Activated gamma-delta T cell treated with anti-CD3 and anti-CD28 coated beads, Interleukin-2, amount 50 U/mL, for 16 hours (primary cell): ENCODE data around the gene TPP2.

Experiments
- DNase-seq: peaks from one replicate; pipeline ENCODE4 v3.0.0-alpha.2; 2020; ENCODE audit warnings: low read depth

TPP2 gene

DNA sequence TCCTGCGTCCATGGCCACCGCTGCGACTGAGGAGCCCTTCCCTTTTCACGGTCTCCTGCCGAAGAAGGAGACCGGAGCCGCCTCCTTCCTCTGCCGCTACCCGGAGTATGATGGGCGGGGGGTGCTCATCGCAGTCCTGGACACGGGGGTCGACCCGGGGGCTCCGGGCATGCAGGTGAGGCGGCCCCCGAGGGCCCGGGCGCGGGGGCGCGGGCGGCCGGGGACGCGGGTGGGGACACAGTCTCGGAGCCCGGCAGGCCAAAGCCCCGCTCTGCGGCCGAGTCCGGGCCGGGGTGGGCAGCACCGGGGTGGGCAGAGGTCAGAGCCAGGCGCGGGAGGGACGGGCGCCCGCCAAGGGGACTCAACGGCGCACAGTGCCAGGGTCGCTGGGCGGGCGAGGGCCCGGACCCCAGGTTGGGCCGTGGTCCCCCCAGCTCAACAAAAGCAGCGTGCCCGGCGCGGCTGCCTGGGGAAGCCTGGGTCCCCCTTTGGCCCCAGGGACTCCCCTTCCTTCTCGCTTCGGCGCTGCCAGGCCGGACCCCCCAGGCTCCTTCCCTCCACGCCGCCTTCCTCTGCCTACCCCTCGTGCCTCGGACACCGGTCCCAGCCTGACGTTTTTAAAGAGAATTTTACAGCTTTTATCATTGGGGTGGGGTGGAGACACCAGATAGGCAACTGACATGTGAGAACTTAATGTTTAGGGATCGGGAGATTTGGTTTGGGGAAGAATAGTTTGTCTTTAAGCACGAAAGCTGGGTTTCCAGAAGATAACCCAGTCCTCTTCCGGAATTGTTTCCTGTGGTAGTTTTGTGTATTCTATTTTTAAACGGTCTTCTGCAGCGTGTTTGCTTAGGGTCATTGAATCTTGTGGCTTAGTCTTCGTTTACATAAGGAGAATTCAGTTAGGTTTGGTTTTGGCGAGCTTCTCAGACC is 509 bp downstream of the TPP2 start:
- DNase-seq: no peak

DNA sequence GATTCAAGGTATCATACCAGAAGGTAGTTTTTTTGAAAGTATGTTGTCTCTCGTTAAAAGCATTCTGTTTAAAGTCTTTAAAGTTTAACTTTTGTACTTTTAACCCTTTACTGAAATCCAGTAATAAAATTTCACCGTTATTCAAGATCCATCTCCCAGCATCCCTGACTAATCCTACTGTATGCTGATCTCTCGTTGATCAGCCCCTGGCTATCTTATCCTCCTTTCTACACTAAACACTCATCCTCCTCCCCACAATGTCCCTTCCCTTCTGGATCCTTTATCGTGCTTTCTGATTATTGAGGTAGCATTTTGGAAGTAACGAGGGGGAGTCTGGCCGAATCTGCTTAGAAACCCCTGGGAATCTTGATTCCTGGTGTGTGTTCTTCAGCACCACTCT is 1.3 kb downstream of the TPP2 start:
- no peak for DNase-seq

DNA sequence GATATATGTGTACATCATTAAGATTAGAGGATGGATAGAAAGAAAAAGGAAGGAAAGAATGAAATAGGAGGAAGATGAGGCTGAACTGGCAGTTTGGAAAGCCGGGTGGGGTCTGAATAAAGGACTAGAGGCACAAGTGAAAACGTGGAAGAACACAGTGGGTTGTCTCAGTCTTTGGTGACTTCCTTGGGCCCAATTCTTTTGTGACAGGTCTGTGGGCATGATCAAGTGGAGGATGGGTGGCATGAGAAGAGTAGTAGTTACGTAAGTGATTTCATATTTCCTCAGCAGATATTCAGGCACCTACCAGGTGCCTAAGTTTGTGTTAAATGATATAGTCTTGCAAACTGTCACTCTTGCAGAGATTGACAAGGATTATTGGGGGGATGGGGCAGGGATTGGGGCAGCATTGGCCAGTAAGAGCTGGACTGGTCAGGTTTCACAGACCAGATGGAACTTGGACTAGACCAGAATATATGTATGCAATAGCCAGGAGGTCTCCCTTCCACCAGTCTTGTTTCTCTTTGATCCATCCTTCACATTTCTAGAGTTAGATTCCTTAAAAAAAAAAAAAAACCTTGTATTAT is 2.7 kb downstream of the TPP2 start:
- DNase-seq: no peak

DNA sequence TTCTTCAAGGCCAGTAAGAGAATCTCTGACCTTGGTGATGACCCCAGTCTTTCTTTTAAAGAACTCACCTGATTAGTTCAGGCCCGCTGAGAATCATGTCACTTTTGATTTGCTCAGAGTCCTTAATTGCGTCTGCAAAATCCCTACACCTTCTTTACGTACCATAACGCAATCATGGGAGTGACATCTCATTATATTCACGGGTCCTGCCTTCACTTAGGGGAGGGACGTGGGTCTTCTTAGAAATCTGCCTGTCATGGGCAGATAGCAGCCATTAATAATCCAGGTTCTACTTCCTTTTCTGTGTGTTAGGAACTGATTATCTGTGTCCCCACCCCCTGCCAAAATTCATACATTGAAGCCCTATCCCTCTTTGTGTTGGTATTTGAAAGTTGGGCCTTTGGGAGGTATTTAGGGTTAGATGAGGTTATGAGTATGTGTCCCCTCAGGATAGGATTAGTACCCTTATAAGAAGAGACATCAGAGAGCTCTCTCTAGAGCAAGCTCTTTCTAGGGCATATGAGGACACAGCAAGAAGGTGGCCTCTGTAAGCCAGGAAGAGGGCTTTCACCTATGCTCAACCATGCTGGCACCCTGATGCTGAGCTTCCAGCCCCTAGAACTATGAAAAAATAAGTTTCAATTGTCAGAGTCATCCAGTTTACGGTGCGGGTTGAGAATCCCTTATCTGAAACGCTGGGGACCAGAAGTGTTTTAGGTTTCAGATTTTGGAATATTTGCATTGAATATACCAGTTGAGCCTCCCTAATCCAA is 9.9 kb downstream of the TPP2 start:
- no peak for DNase-seq

DNA sequence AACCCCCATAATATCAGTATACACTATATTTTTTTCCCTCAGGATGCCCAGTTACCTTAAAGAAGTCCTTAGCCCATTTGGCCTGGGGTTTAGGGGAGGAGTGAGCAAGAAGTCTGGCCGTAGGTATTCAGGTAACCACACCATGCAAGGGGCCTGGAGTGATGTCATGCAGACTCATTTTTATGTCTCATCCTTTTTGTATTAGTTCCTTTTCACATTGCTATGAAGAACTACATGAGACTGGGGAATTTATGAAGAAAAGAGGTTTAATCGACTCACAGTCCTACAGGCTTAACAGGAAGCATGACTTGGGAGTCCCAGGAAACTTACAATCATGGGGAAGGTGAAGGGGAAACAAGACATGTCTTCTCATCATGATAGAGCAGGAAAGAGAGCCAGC is 12.2 kb downstream of the TPP2 start:
- DNase-seq: no peak

DNA sequence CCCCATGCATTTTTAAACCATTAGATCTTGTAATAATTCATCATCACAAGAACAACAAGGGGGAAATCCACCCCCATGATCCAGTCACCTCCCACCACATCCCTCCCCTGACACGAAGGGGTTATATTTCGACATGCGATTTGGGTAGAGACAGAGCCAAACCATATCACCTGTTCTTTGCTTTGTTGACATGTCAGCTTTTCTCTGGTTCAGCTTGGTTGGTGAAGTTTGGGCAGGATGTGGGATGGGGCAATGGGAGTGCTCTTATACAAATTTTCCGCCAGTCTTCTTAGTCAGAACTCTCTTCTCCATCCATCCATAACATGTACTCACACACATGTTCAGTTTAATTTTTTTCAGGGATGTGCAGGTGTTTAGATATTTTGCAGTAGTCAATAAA is 12.9 kb downstream of the TPP2 start:
- no peak for DNase-seq

DNA sequence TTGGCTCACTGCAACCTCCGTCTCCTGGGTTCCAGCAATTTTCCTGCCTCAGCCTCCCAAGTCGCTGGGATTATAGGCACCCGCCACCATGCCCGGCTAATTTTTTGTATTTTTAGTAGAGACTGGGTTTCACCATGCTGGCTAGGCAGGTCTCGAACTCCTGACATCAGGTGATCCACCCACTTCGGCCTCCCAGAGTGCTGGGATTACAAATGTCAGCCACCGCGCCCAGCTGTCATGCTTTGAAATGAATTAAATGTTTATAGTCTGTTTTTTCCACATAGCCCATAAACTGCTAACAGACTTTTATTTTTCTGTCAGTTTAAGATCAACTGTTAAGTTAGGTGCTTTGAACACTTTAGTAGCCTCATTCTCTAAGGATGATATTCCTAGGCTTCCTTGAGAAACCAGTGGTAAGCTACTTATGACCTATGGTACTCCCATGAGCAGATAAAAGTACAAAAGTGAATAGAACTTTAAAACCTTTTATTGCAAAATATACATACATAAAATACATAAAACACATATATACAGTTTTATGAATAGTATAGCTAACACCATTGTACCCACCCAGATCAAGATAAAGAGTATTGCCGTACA is 13.6 kb downstream of the TPP2 start:
- no peak for DNase-seq

DNA sequence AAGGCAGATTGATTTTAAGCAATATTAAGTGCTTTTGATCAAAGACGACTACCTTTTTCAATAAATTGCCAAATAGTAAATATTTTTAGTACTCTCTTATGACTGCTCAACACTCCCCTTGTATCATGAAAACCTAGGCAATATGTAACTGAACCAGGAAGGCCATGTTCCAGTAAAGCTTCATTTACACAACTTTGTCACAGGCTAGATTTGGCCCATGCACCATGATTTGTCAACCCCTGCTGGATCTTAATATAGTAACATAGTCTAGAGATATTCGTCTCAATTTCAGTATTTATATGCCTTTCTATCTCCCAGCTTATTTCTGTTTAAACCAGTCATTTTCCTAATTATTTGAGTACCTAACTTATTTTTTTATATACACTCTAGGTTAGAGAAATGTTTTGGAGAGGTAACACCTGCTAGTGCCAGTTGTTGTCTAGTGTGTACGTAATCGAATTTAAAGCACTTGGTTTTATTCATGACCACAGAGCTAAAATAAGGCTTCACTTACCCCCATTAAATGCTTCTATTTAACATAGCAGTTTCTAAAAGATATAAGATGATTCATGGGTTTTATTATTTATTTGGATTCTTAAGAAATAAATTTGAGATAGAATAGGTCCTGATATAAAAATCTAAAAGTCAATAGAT is 21.0 kb downstream of the TPP2 start:
- no peak for DNase-seq

DNA sequence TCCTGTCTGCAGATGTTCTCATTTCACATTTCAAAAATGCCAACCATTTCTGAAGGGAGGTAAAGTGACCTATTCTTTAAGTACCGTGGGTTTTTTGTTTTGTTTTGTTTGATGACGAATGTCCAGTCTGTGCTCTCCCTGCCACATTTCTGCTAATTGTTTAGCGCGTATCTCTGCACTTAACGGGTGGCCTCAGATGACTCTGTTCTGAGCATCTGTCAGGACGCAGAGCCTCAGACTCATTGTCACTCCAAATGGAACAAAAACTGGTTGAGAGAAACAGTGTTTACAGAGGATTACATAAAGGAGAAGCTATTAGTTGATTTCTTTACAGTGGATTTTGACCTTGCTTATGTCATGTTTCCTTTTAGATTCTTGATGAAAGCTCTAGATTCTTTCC is 23.7 kb downstream of the TPP2 start:
- DNase-seq: no peak

DNA sequence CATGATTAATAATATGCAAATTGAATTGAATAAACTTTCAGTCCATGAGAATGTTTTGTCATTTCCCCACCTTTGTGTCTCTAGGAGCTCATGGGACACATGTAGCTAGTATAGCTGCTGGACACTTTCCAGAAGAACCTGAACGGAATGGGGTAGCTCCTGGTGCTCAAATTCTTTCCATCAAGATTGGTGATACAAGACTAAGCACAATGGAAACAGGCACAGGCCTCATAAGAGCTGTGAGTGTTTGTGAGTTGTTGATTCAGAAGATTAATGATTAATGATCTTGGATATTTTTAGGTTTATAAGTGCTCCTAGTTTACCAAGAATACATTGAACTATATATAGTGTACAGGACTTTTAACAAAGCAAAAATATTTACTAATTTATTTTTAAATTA is 30.1 kb downstream of the TPP2 start:
- no peak for DNase-seq

DNA sequence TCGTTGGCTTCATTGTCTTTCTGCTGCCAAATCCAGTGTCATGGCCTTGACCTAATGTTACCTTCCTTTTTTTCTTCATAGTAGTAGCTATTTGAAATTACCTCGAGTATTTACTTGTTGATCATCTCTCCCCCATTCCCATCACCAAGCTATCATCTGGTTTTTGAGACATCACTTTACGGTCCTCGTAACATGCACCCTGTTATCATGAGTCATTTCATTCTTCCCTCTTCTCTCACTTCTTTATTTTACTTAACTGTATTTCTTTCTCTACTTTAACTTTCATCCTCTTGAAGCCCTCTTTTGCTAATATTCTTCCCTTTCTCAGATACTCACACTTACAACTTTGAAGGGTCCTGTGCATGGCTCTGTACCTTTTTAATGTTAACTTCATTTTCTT is 31.8 kb downstream of the TPP2 start:
- no peak for DNase-seq

DNA sequence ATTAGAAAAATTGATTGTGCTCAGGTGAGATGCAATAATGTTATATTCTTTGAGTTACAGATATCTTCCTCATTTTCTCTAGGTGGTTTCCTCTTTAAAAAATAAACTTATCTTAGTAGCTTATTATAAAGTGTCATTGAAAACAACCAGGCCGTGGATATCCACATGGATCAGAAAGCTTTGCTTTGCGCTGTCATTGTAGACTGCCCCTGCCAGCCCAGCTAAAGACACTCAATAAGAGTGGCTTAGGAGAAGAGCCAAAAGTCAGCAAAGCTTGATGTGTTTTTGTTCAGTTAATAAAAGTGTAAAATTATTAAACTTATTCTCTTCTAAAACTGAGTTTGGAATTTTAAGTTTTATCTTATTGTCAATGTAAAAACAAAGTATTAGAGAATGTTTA is 34.4 kb downstream of the TPP2 start:
- DNase-seq: no peak

DNA sequence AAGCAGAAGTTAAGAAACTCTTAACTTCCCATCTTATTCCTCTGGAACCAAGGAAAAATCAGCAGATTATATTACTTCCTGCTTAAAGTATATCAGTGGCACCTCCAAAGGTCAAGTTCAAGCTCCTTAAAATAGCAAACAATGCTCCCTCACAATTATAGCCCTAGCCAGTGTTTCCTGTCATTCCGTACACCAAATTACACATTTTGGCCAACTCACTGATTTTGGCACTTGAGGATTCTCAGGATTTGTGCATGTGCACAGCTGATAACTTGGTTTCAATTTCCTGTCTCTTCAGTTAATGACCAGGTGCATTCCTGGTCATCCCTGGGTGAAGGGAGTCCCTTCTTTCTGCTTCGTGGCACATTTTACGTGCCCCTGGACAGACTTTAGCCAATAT is 42.0 kb downstream of the TPP2 start:
- DNase-seq: no peak

DNA sequence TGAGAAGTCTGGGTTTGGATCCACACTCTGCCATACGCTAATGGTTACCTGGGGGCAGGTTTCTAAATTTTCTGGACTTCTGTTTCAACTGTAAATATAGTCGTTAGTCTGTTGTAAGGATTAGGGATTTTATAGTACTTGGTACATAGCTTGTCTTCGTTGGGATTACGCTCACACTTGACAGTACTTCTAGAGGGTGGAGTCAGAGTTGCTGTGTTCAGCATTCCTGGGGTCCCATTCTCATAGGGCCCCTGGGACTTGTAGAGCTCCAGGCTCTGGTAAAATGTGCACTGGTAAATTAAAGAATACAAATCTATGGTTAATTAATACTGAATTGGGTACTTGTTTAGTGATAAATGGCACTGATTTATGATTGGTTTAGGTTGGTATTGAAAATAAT is 45.2 kb downstream of the TPP2 start:
- DNase-seq: no peak

DNA sequence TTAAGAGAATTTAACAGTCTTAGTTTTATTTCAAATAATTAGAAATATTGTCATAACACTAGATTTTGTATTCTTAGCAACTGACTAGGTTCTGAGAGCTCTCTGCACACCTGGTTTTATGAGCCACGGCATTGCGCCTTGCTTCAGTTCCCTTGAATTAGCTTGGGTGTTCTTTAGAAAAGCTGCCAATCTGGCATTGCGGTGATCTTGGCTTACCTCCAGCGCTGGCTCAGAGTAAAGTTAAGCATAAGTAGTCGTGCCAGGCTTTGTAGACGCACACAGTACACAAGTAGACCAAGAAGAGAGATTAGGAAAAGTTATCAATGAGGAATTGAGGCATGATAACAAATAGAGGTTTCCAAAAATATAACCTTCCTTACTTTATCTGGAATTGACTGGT is 45.7 kb downstream of the TPP2 start:
- DNase-seq: no peak

DNA sequence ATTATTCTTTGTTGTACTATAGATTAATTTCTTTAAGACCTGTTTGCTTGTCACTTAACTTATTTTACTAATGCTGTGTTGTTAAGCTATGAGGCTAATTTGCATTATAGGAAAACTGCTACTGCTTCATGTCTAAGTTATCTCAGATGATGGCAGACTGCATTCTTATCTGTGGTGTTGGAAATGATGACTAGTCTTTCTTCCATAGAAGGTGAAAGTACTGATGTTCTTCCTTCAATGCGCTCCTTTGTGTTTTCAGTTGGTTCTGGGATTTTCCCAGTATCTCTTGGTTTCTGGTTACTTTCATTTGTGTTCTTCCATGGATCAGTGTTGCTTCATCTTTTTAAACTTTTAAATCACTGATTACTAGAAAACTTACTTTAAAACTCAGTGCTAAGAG is 46.9 kb downstream of the TPP2 start:
- no peak for DNase-seq

DNA sequence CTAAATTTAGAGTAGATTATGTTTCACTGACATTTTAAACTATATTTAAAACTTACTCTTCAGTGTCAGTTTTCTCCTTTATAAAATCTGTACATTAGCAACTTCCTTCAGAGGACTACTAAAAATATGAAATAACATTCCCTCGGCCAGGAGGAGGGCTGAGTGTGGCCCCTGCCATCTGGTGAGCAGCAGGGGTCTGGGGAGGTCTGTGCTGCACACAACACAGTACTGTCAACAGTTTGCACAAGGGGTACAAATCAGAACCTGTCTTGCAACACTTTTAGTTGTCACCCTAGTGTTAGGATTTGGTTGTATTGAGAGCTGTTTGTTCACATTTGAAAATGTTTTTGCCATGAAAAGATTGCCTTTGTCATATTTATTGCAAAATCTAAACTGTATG is 48.9 kb downstream of the TPP2 start:
- DNase-seq: no peak

DNA sequence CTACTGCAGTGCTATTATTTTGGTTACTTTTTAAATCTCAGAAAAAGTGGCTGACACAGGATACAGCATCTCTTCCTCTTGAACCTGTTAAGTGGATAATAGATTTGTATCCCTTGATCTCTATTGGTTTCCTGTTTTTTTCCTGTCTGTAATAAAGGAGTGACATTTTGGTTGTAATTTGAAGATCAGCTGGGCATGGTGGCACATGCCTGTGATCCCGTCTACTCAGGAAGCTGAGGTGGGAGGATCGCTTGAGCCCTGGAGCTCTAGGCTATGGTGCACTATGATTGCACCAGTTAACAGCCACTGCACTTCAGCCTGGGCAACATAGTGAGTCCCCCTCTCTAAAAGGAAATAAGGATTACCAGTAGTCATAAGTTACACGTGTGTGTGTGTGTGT is 51.3 kb downstream of the TPP2 start:
- DNase-seq: no peak

DNA sequence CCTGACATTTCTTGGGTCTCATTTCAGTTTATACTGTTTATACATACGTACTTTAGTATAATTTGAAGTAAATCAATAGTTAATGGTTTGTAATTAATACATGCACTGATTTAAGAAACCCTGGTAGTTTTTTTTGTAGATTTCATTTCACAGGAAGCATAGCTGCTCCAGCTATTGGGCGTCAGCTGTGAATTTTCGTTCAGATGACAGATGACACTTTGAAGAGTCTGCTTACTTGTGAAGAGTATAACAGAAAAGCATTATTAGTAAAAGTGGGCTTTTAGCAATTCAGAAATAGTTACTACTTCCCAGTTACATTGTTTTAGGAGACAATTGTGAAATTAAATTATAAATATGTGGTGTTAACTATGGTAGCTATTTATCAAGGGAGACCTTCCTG is 53.7 kb downstream of the TPP2 start:
- DNase-seq: no peak

DNA sequence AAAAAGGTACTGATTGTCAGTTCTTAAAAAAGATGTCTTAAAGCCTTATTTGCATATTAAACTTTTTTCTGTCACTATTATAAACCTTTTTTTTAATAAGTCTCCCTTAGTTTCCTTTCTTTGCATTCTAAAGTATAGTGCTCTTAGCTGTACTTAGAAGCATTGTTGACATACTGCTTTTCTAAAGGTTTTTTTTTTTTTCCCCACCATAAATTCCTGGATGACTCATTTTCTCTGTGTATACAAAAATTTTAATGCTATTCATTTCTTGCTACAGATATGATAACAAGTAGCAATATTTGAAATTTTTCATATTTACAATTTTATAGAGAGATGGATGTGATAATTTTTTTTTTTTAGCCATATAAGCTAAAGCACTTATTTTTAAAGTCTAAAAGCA is 54.6 kb downstream of the TPP2 start:
- DNase-seq: no peak

DNA sequence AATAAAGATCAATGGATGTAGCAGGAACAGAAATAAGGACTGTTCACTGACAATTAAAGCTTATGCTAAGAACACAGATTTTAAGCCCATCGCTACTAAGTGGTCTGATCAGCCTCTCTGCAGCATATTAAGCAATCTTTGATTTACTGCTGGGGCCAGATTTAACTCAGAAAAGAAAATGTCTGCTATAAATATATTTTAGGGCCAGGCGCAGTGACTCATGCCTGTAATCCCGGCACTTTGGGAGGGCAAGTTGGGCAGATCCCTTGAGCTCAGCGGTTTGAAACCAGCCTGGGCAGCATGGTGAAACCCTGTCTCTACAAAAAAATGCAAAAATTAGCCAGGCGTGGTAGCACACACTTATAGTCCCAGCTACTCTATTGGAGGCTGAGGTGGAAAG is 55.1 kb downstream of the TPP2 start:
- DNase-seq: no peak

DNA sequence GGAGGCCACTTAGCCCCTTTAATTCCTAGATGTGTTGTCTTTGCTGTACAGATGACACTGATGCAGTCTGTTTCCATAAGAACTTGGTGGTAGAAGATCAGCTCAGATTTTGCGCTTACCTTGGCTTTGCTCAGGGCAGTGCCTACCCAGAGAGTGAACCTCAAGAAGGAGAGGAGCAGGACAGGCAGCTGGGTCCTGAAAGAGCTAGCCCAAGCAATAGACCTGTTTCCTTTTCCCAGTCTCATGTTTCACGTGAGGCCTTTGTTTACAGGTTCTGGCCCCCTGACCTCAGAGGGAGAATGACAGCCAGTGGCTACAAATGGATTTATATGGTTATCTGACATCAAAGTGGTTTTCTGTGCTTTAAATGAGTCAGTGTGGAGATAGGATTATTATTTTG is 58.0 kb downstream of the TPP2 start:
- no peak for DNase-seq
